ENCODE data around the gene PTPRN2.
A peak's percentile ranks its signal among the peaks of the same experiment; 100 is the strongest.

The PTPRN2 gene

GRCh38 chr7:157527686-157528085 lies 1059.9 kb downstream of the PTPRN2 start:
- no peak for DNase-seq (ENCODE audit: low spot score)

DNA sequence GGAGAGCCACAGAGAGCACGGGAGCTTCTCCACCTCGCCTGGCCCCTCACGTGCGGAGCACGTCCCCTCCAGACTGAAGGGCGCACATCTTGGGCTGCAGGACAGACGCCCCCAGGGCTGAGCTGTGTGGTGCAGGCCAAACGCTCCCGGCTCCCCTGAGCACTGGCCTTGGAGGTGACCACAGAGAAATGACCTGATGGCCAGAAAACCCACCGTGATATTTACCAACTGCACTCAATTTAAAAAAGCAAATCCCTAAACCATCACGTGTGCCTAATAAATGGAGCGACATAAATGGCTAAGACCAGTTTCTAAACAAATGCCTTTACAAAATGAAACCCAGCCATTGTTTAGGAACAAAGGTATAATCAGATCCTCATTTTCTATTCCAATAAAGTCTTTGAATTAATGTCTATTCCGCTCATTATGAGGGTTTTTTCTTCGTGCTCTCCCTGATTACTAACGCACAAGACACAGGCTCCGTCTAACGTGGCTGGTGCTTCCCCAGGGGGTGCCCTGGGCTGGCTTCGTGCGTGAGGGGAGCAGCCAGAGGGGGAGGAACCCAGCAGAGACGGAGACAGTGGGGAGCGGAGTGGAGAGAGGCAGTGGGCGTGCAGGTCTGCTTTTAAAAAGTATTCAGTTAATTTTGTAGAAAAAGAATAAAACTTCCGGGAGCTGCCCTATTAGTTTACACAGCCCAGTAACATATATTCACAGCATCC lies 1060.5 kb downstream of the PTPRN2 start:
- DNase-seq (ENCODE audit: low spot score) = no peak

DNA sequence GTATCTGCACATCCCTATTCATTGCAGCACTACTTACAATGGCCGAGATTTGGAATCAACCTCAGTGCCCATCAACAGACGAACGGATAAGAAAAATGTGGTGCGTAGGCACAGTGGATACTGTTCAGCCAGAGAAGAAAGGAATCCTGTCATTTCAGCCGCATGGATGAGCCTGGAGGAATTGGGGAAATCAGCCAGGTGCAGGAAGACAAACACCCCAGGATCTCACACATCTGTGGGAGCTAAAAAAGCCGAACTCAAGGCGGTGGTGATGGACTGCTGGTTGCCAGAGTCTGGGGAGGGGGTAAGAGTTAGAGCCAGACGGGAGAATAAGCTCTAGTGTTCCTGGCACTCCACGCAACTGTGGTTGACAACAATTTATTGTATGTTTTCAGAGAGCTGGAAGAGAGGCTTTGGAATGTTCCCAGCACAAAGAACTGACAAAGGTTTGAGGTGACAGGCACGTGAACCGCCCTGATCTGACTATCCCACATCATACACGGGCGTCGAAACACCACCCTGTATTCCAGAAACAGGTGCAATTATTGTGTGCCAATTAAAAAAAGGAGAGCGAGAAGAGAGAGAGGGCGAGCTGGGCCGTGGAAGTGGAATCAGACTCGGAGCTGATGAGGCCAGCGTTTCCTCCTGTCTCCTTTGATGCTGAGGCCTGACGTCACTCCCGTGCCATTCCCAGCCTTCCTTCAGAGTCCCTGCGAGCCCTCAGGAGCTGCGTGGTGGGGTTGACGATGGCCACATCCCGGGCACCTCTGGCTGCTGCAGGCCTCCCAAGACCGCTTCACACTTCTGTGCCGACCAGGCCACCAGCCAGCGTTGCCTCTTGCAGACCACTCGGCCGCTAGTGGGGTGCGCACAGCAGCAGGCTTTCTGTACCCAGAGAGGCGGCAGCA lies 1061.4 kb downstream of the PTPRN2 start:
- no peak for DNase-seq (ENCODE audit: low spot score)

DNA sequence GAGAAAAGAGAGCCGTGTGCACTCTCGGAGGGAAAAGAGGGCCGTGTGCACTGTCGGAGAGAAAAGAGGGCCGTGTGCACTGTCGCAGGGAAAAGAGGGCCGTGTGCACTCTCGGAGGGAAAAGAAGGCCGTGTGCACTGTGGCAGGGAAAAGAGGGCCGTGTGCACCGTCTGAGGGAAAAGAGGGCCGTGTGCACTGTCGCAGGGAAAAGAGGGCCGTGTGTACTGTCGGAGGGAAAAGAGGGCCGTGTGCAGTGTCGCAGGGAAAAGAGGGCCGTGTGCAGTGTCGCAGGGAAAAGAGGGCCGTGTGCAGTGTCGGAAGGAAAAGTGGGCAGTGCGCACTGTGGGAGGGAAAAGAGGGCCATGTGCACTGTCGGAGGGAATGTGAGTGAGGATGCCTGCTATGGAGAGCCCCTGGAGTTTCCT lies 1062.1 kb downstream of the PTPRN2 start:
- DNase-seq (ENCODE audit: low spot score) = no peak

GRCh38 chr7:157524731-157525130 lies 1062.9 kb downstream of the PTPRN2 start:
- DNase-seq (ENCODE audit: low spot score) = no peak

DNA sequence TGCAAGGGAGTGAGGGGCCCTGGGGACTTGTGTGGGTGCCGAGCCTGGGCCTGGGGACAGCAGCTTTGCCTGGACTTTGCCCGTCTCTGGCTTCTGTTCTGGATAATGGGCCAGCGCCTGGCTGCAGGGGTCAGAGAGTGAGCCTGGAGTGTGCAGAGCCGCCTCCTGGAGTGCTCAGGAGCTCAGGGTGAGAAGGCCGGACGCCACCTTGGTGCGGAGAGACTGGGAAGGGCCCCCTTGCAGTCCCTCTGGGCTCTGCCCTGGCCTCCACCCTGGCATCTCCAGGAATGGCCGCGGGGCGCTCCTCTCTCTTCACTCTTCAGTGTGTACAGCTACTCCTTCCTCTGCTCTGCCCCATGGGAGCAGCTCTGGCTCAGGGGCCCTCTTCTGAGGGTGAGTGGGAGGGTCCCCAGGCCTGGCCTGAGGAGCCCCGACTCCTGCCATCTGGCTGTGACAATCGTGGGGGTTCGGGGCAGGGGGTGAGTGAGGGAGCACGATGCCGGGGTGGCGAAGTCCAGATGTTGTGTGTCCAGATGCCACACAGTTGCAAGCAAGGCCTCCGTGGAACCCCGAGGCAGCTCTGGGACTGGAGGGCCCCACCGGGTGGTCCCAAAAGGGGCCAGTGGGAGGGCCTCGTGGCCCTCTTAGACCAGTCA lies 1063.7 kb downstream of the PTPRN2 start:
- DNase-seq (ENCODE audit: low spot score) = peak; percentile 33

DNA sequence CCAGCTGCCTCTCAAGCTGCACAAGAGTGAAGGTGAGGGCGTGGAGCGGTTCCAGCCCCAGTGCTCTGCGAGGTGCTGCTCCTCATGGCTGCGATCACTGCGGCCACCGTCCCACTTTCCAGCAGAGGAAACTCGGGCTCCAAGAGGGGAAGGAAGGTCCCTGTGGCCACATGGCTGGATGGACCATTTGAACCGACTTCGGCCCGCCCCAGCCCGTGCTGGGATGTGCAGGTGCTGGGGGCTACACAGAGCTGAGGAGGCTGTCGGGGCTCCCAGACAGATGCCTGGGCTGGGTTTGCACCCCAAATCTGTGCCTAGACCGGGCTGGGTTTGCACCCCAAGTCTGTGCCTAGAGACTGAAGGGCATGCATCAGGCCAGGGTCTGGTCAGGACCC lies 1064.3 kb downstream of the PTPRN2 start:
- DNase-seq (ENCODE audit: low spot score) = peak; percentile 40

DNA sequence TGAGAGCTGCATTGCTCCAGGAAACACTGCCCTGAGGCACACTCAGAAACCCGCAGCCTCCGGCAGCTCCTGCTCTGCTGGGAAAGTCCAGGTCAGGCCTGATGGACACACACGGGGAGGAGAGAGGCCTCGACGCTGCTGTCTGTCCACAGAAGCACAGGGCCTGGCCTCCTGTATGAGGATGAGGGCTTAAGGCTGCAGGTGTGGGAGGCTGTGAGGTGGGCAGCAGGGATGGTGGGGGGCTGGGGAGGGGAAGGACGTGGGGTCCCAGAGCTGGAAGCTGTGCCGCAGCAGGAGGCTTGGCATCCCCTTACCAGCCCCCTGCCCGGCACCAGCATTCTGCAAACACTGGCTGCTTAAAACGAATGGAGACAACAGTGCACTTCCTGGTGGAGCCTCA lies 1064.7 kb downstream of the PTPRN2 start:
- peak; percentile 41 for DNase-seq (ENCODE audit: low spot score)

GRCh38 chr7:157522189-157522588 lies 1065.4 kb downstream of the PTPRN2 start:
- peak; percentile 30 for DNase-seq (ENCODE audit: low spot score)

DNA sequence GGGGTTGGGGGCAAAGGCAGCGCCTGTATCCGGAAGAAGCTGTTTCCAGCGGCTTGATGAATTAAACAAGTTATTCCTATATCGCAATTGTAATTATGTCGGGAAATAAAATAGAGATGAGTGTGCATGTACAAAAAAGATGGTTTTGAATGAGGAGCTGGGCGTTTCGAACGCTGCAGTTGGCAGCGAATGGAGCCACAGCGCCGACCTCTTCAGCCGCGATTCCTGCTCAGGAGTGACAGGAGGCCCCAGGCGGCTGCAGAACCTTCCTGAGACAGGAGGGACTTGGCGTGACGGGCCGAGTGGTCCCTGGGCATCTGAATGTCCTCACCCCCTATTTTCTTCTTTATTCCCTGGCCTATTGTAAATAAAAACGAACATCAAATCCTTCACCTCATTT lies 1065.9 kb downstream of the PTPRN2 start:
- peak; percentile 41 for DNase-seq (ENCODE audit: low spot score)

DNA sequence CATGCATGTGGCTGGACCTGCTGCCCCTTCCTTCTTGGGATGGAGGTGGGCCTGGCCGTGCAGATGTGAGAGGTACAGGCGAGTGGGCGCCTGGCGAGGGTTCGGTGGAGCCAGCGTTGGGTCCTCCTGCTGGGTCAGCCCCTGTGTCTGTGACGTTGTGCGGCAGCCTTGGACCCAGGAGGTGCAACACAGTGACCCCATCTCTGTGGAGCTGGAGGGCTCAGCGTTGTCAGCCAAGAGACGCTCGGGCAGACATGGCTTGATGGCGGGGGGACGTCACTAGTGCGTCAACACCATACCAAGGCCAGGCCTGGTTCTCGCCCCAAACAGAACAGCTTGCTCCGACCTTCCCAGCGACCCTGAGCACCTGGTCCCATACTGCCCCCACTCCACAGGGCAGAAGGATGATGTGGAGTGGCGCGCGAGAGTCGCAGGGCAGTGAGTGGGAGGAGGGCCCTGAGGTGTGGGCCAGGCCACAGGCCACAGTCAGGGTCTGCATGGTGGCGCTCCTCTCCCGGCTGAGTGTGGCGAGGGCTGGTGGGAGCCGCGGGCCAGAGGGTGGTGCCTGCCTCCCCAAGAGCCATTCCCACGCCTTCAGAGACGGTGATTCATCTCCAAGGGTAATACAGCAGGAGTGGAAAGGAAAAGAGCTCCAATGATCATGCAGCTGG lies 1066.4 kb downstream of the PTPRN2 start:
- peak; percentile 38 for DNase-seq (ENCODE audit: low spot score)

GRCh38 chr7:157520249-157520648 lies 1067.4 kb downstream of the PTPRN2 start:
- DNase-seq (ENCODE audit: low spot score) = peak; percentile 40

DNA sequence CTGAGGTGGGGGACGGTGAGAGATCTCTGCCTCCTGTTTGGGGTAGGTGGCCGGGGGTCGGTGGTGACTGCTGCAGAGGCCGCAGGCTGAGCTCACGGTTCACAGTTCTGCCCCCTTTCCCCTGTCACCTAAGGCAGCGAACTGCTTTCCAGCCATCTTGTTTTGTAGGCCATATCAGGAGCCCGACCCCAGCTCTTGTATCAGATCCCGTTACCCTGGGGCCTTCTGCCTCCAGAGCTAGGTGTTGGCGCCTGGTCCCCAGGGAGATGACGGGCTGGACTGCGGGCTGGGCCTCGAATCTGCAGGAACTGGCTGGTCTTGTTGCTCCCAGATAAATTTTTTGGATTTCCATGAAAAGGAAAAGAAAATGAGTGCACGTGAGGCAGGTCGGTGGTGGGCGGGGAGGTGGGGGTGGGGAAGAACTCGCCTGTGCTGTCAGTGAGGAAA lies 1067.8 kb downstream of the PTPRN2 start:
- peak; percentile 43 for DNase-seq (ENCODE audit: low spot score)

DNA sequence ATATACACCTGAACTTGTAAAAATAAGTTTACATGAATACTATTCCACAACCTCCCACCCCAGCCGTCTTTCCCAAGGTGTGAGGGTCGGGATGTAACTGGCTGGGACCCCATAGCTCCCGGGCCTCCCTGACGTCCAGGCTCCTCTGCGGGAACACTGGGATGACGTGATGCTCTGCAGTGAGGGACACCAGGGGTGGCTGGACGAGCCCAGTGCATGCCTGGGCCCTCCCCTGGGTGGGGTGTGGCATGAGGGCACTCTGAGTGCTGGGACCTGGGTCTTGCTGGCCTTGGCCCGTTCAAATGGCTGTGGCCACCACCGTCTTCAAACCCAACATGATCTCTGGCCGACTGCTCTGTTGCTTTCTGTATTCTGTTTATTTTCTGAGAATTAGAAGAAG lies 1068.4 kb downstream of the PTPRN2 start:
- DNase-seq (ENCODE audit: low spot score) = peak; percentile 30

- peak; percentile 39 for DNase-seq (ENCODE audit: low spot score)
Measured at GRCh38 chr7:157518514-157519175, 1069.0 kb downstream of the PTPRN2 start.

DNA sequence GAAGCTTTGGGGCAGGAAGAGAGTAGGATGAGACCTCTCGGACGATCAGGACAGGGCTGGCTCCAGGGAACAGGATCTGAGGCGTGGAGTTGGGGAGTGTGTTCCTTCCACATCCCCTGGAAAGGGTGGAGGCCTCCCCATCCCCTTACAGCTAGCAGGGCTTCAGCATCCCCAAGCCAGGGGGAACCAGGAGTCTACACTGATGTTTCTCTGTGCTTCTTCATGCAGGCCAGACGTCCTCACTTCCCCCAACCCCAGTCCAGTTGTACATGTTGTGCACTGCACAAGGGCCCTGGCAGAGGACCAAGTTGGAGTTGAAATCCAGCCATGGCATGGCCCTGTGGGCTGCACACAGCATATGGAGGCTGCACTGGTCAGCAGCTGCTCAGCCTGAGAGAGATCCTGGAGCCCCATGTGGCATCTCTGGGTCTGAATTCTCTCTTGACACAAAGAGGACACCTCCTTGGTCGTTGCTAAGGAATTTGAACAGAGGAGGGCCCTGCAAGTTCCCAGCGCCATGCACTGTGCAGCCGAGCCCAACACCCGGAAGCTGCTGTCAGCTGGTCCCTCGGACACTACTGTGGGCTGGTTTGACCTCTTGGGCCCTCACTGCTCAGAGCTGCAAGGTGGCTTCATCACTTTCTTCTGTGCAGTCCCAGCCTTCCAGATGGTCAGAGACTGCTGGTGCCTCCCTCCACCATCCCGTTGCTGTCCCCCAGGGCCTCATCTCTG lies 1069.7 kb downstream of the PTPRN2 start:
- DNase-seq (ENCODE audit: low spot score) = peak; percentile 34

DNA sequence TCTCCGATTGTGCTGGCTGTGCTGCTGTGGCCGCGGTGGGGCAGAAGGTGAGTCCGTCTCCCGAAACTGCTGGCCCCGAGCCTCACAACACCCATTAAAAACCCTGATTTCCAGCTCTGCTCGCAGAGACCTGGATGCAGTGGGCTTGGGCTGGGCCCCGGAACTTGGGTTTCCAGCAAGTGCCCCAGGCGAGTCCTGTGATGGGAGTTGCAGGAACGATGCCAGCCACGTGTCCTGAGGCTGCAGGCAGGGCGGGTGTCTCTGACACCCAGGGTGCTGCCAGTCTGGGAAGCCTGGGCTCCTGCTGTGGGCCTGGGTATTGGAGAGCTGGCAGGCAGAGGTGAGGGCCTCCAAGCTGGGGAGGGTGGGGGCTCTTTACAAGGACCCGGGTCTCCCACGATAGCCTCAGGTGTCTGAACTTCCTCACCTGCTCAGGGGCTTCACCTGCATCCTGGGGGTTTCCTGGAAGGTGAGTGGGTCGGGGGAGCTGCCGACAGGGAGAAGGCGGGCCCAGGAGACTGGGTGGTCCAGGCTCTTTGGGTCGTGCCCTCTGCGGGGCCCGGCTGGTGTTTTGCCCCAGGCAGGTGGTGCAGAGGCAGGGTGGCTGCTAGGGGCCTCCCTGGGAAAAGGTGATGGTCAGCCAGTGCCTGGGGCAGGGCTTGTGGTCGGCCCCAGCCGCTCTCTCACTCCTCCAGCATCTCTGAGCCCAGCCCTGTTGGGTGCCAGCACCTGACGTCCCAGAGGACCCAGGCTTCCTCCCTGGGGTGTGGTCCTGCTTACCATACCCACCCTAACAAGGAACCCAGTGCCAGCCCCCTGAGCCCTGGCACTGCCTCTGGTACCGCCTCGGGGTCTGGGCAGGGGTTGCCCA lies 1070.5 kb downstream of the PTPRN2 start:
- DNase-seq (ENCODE audit: low spot score) = peak; percentile 43

GRCh38 chr7:157516311-157516710 lies 1071.3 kb downstream of the PTPRN2 start:
- peak; percentile 37 for DNase-seq (ENCODE audit: low spot score)

GRCh38 chr7:157515342-157516041 lies 1072.1 kb downstream of the PTPRN2 start:
- DNase-seq (ENCODE audit: low spot score) = peak; percentile 48
